A673 (cell line): ENCODE data around the gene TTLL8.

ENCODE experiments used
- CTCF ChIP-seq: fragments of 300-800, 200-600 bp; sonication (generic); conservative IDR thresholded peaks from 2 replicates; pipeline ENCODE4 v1.5.1; 2017; ENCODE audit warnings: low read depth, mild to moderate bottlenecking, antibody characterized with exemption, low read length, moderate library complexity, mixed read lengths
- EZH2 ChIP-seq: fragments of 200-600 bp; sonication (generic); IDR thresholded peaks from 2 replicates; pipeline ENCODE4 v1.6.1; 2017; ENCODE audit warnings: borderline replicate concordance, low read depth, mild to moderate bottlenecking, mixed read lengths, antibody characterized with exemption, low read length; ENCODE audit not compliant: poor library complexity, severe bottlenecking

GRCh38 chr22:50091092-50091768, 33.1 kb upstream of the TTLL8 start:
- TF ChIP-seq CTCF (no peak), EZH2 (no peak)
